Sigmoid colon (tissue), 4 donors: ENCODE data around the gene IPMK.

Source experiments
- CTCF ChIP-seq, 4 experiments: fragments of 450-650 bp in 3 of 4; fragments of 200-600 bp in 1 of 4; IDR thresholded peaks; one replicate each; pipeline ENCODE4 v1.5.1; 2016 to 2019; ENCODE audit warnings: antibody characterized with exemption in 4 of 4, mild to moderate bottlenecking in 3 of 4, moderate library complexity in 2 of 4
- POLR2A ChIP-seq, 2 donors: fragments of 450-650 bp; IDR thresholded peaks; one replicate each; pipeline ENCODE4 v1.6.1; 2016; ENCODE audit warnings: antibody characterized with exemption in 2 of 2, mild to moderate bottlenecking in 2 of 2, moderate library complexity in 2 of 2
- POLR2AphosphoS5 ChIP-seq, 4 donors: sonication (generic); formaldehyde crosslinking; IDR thresholded peaks; one replicate each; pipeline ENCODE4 v1.6.1; 2017; ENCODE audit warnings: antibody characterized with exemption in 4 of 4

GRCh38 chr10:58239561-58240169, 28.0 kb downstream of the IPMK start:
- TF ChIP-seq CTCF (IDR thresholded peaks at IDR 0.05) (no peak), POLR2AphosphoS5 (IDR thresholded peaks at IDR 0.05) (no peak), POLR2A (IDR thresholded peaks at IDR 0.05) (no peak)
